Subcutaneous abdominal adipose tissue (tissue), 5 donors: ENCODE data around the gene EPB42.
"Not testable (repeated sequence)": the region's sequence is repeated elsewhere in the genome, so short reads cannot be mapped to it uniquely, and the experiment has no call there.

Source experiments
- H3K27ac ChIP-seq: one replicate; pipeline ENCODE4 v1.7.0; 2013; ENCODE audit warnings: low read depth, mild to moderate bottlenecking, inconsistent platforms, low read length, moderate library complexity
- H3K27me3 ChIP-seq, 5 donors: one replicate each; pipeline ENCODE4 v1.7.0; 2013; ENCODE audit warnings: low read length in 5 of 5, inconsistent platforms in 1 of 5; ENCODE audit not compliant: control insufficient read depth in 5 of 5, insufficient read depth in 4 of 5
- H3K36me3 ChIP-seq, 5 donors: one replicate each; pipeline ENCODE4 v1.7.0; 2013; ENCODE audit warnings: low read length in 5 of 5; ENCODE audit not compliant: control insufficient read depth in 5 of 5, insufficient read depth in 5 of 5
- H3K4me1 ChIP-seq, 5 donors: one replicate each; pipeline ENCODE4 v1.7.0; 2013; ENCODE audit warnings: low read length in 5 of 5, mild to moderate bottlenecking in 3 of 5, moderate library complexity in 1 of 5; ENCODE audit not compliant: control insufficient read depth in 5 of 5, insufficient read depth in 5 of 5
- H3K4me3 ChIP-seq, 5 donors: one replicate each; pipeline ENCODE4 v1.7.0; 2013; ENCODE audit warnings: low read length in 5 of 5, low read depth in 1 of 5
- H3K9ac ChIP-seq, 5 donors: one replicate each; pipeline ENCODE4 v1.7.0; 2013; ENCODE audit warnings: low read length in 5 of 5, mild to moderate bottlenecking in 4 of 5, moderate library complexity in 3 of 5
- H3K9me3 ChIP-seq, 5 donors: one replicate each; pipeline ENCODE4 v1.7.0; 2013; ENCODE audit warnings: low read length in 5 of 5; ENCODE audit not compliant: control insufficient read depth in 5 of 5
- donor health status: healthy.
- donor health status: healthy.
- donor health status: healthy.
- donor health status: healthy.
- donor health status: healthy.

EPB42 gene

DNA sequence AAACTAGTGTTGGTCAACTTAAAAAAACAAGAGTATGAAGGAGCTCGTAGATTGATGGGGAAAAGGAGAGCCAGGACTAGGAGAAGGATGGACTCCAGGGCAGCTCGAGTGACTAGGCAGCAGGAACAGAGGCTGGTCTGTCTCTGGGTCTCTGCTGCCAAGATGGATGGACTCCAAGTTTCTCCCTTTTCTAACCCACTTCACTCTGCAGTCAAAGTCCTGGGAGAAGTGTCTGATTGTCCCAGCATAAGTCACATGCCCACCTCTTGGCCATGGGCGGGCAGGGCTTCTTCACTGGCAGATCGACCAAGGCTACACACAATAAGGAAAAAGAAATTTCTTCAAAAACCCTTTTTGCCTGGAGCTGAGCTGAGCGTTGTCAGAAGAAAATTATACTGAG, 9.2 kb upstream of the EPB42 start:
- H3K27me3 ChIP-seq = no peaks in the 10 kb centered on the region
- no peaks in the 10 kb centered on the region for H3K9me3 ChIP-seq
- no peak overlapping the region for H3K9ac ChIP-seq
- no peaks in the 10 kb centered on the region for H3K36me3 ChIP-seq
- H3K27ac ChIP-seq = no peak overlapping the region
- no peak overlapping the region for H3K4me3 ChIP-seq
- peaks cover 0 to 40% (median 32%) of the 10 kb centered on the region in 5 donors for H3K4me1 ChIP-seq

DNA sequence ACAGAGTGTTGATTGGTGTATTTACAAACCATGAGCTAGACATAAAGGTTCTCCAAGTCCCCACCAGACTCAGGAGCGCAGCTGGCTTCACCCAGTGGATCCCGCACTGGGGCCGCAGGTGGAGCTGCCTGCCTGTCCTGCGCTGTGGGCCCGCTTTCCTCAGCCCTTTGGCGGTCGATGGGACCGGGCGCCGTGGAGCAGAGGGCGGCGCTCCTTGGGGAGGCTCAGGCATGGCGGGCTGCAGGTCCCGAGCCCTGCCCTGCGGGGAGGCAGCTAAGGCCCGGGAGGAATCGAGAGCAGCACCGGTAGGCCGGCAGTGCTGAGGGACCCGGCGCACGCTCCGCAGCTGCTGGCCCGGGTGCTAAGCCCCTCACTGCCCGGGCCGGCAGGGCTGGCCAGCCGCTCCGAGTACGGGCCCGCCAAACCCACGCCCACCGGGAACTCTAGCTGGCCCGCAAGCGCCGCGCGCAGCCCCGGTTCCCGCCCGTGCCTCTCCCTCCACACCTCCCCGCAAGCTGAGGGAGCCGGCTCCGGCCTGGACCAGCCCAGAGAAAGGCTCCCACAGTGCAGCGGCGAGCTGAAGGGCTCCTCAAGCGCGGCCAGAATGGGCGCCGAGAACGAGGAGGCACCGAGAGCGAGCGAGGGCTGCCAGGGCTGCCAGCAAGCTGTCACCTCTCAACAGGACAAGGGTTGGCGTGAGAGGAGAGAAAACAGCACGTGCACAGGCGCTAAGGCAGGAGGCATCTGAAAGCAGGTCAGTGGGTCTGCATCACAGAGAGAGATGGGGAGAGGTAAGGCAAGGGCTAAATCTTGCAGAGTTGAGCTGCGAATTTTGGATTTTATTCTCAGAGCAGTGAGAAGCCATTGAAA, 5.9 kb upstream of the EPB42 start:
- Histone ChIP-seq H3K27me3 (no peaks in the 10 kb centered on the region), H3K27ac (no peak overlapping the region), H3K36me3 (no peaks in the 10 kb centered on the region), H3K9ac (no peak overlapping the region), H3K4me1 (peaks cover 0 to 25% (median 22%) of the 10 kb centered on the region in 5 donors), H3K9me3 (no peaks in the 10 kb centered on the region), H3K4me3 (no peak overlapping the region)

DNA sequence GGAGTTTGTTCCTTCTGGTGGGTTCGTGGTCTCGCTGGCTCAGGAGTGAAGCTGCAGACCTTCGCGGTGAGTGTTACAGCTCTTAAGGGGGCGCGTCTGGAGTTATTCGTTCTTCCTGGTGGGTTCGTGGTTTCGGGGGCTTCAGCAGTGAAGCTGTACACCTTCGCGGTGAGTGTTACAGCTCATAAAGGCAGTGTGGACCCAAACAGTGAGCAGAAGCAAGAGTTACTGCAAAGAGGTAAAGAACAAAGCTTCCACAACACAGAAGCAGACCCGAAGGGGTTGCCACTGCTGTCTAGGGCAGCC, 5.1 kb upstream of the EPB42 start:
- not testable (repeated sequence) for H3K27ac ChIP-seq, H3K27me3 ChIP-seq, H3K36me3 ChIP-seq

DNA sequence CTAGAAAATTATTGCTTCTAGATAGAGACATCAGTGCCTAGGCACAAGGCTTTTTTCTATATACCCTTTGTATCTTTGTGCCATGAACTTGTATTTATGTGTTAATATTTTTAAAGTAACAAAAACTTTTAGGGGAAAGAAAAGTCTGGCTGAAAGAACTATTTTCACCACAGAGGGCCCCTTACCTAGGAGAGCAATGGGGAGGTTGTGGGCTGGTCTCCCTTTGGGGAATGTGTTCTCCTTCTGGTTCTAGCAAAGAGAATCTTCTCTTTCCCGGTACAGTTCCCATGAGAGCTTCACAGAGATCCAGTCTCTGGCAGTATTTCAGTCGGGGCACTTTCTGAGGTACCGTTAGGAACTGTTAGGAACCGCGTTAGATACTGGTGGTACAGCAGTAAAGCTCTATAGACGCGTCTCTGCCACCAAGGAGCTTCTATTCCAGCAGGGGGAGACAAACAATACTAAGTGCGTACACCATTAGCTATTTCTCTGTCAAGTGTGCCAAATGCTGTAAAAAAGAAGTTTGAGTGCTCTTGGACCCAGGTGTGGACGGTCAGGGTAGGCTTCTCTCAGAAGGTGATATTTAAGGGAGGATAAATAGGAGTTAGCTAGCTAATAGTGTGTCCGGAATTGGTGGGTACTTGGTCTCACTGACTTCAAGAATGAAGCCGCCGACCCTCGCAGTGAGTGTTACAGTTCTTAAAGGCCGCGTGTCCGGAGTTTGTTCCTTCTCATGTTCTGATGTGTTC, 4.6 kb upstream of the EPB42 start:
- Histone ChIP-seq H3K4me1 (peaks cover 0 to 23% (median 18%) of the 10 kb centered on the region in 5 donors), H3K36me3 (no peaks in the 10 kb centered on the region), H3K27me3 (no peaks in the 10 kb centered on the region), H3K9me3 (no peaks in the 10 kb centered on the region), H3K27ac (no peak overlapping the region), H3K4me3 (no peak overlapping the region), H3K9ac (no peak overlapping the region)

More for the DNA sequence above, 5.1 kb upstream of the EPB42 start:
- H3K9me3 ChIP-seq, H3K4me3 ChIP-seq, H3K9ac ChIP-seq: not testable (repeated sequence)
- peaks cover 0 to 24% (median 20%) of the 10 kb centered on the region in 5 donors for H3K4me1 ChIP-seq

DNA sequence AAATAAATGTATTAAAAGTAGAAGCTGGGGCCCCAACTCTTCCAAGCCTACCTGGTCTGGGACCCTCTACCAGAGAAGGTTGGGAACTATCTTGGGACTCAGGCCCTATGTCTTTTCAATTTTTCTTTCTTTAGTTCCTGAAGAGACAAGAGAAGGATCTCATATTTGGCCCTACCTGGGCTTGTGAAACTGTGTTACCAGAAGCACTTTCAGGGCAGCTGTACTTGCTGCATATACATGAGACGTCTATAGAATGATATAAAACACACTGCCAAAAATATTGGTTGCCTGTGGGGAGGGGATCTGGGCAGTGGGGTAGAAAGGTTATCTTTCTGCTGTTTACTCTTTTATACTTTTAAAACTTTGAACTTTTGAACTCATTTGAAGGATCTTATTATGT, 604 bp upstream of the EPB42 start:
- Histone ChIP-seq H3K27ac (peak overlapping the region; percentile 63), H3K4me1 (peaks cover 0 to 27% (median 19%) of the 10 kb centered on the region in 5 donors)

DNA sequence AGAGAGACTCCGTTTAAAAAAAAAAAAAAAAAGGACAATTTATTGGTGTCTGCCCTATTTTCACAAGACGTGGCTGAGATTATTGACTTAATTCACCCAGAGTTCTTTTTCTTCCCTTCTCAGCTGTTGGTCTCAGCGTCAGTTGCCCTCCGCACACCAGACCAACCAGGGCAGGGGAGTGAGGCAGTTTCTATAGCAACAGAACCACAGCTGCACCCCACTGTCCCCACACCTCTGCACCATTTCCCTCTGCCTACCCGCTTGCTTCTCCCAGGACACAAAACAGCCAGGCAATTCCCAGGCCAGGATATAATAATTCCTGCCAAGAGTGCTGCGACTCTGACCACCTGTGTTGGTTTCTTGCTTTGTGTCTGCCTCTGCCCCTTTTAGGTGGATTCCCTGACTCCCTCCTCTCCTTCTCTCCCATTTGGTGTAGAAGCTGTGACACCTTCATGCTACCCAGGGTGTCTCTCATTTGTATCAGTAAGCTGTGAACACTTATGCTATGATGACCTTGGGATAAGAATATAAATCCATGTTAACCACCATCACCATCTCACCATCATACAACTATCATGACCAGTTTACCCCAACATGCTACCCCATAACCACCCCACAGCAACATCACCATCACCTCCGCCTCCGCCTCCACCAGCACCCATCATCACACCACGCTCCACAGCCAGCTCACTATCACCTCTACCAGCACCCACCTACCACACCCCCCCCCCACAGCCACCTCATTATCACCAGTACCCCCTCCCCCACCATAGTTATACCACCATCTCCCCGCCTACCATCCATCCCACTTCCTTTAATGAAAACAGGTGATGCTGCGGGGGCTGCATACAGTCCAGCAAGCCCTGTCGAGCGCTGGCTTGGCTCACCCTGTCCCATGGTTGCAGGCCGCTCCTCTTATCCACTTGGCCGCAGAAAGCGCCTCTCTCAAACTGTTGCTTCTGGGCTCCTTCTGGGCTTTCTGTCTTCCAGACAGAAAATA, 589 bp downstream of the EPB42 start:
- peak overlapping the region; percentile 55 for H3K27ac ChIP-seq
- no peaks in the 10 kb centered on the region for H3K36me3 ChIP-seq
- H3K4me3 ChIP-seq = peak overlapping the region in 1 of 5 donors; percentile 4
- peaks cover 0 to 24% (median 19%) of the 10 kb centered on the region in 5 donors for H3K4me1 ChIP-seq
- no peaks in the 10 kb centered on the region for H3K27me3 ChIP-seq
- no peaks in the 10 kb centered on the region for H3K9me3 ChIP-seq
- peak overlapping the region in 1 of 5 donors; percentile 25 for H3K9ac ChIP-seq

More for the DNA sequence above, 604 bp upstream of the EPB42 start:
- H3K36me3 ChIP-seq = no peaks in the 10 kb centered on the region
- no peak overlapping the region for H3K4me3 ChIP-seq
- no peaks in the 10 kb centered on the region for H3K9me3 ChIP-seq
- H3K27me3 ChIP-seq = no peaks in the 10 kb centered on the region
- no peak overlapping the region for H3K9ac ChIP-seq

DNA sequence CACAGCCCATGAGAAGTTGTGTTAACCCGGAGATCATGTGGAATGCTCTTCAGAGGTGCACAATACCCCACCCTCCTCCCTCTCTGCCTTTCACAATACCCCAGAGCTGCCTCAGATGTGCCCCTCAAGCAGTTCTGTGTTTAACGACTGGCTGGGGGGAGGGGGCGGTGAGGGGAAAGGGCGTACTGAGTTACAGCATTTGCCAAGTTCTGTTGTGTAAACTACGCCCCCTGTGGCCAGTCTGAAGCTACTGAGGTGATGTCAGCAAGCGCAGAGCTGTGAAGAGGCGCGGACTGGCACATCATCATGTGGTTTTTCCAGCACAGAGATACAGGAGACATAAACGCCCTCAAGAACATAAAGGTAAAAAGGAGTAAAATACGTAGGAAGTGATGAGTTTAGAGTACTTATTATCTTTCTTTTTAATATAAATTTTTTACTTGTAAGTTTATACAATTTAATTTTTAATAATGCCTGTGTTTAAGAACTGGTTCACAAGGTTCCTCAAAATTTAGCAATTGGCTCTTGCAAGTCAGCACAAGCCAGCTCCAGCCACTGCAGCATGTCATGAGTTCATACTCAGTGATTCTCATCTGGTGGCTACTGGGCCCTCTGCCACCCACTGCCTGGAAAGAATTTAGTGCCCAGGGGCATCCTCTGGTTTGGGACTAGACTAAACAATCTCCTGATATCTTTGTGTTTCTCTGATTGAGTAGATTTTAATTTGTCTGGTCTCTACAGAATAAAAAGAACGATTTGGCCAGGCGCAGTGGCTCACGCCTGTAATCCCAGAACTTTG, 1.7 kb downstream of the EPB42 start:
- Histone ChIP-seq H3K9me3 (no peaks in the 10 kb centered on the region), H3K36me3 (no peaks in the 10 kb centered on the region), H3K27ac (peak overlapping the region; percentile 55), H3K27me3 (no peaks in the 10 kb centered on the region), H3K9ac (no peak overlapping the region), H3K4me1 (peaks cover 0 to 23% (median 19%) of the 10 kb centered on the region in 5 donors), H3K4me3 (no peak overlapping the region)

DNA sequence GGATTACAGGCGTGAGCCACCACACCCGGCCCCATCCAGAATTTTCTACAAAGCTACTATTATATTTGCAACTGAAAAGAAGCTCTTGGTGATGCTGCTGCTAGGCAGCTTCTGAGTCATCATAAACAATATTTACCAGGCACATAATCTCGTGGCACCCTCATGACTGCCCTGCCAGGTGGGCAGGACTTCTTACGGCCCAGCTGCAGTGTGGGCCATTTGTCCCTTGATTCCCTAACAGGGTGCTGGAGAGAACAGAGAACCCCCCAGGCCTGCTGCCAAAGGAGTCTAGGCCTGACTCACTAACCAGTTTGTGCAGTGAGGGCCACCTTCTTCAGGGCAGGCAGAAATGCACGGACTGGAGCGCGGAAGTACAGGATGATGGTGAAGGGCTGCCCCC, 4.9 kb downstream of the EPB42 start:
- Histone ChIP-seq H3K27me3 (no peaks in the 10 kb centered on the region), H3K4me1 (peaks cover 0 to 21% (median 18%) of the 10 kb centered on the region in 5 donors), H3K9ac (no peak overlapping the region), H3K27ac (no peak overlapping the region), H3K9me3 (no peaks in the 10 kb centered on the region), H3K36me3 (no peaks in the 10 kb centered on the region), H3K4me3 (no peak overlapping the region)

DNA sequence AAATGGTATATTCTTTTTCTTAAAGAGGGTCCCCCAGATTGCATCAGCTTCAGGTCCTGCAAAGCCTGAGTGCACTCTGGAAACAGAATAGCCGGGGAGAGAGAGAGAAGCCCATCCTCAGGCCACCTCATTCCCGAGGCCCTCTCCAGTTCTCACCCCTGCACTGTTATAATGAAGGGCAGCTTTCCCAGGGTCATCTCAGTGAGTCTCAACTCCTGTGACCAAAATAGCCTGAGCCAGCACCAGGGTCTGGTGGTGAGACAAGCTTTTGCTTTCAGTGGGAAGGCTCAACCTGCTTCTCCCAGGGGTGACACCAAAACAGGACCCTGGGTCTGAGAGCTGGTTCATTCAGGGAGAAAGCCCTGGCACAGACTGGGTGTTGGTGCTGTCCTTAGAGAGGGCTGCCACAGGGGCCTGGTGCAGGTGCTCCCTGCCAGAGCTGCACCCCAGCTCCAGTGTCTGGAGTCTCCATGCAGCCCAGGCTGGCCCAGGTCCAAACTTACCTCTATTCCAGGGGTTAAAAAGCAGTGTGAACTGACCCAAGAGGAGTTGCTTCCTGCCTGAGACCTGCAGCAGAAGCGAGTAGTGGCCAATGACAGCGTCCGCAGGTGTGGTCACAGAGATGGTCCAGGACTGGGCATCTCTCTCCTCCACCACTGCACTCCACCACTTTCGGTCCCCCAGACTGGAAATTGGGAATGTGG, 6.1 kb downstream of the EPB42 start:
- peaks cover 0 to 4% (median 0%) of the 10 kb centered on the region in 5 donors for H3K27me3 ChIP-seq
- no peak overlapping the region for H3K4me3 ChIP-seq
- no peaks in the 10 kb centered on the region for H3K9me3 ChIP-seq
- no peak overlapping the region for H3K9ac ChIP-seq
- H3K27ac ChIP-seq = no peak overlapping the region
- H3K4me1 ChIP-seq = peaks cover 0 to 11% (median 7%) of the 10 kb centered on the region in 5 donors
- no peaks in the 10 kb centered on the region for H3K36me3 ChIP-seq
